NCI-H748 (cell line): Measurements from ENCODE around the gene AQP2.
A peak's percentile ranks its signal among the peaks of the same experiment; 100 is the strongest.

ENCODE experiments used
- DNase-seq: peaks from one replicate; lab custom pipeline; 2025; ENCODE audit not compliant: unreplicated experiment; lab: John Stamatoyannopoulos, UW

Gene AQP2

GRCh38 chr12:49954863-49955830 lies 4.6 kb downstream of the AQP2 start:
- DNase-seq = no peak

GRCh38 chr12:49955899-49956662 lies 5.5 kb downstream of the AQP2 start:
- DNase-seq = no peak

- DNase-seq = no peak
These were observed 6.4 kb downstream of the AQP2 start for GRCh38 chr12:49956663-49957569.

- DNase-seq = no peak
These were observed 7.0 kb downstream of the AQP2 start for GRCh38 chr12:49957570-49957967.

GRCh38 chr12:49959685-49960473 lies 9.3 kb downstream of the AQP2 start:
- no peak for DNase-seq

- DNase-seq = no peak
These were observed 10.1 kb downstream of the AQP2 start for GRCh38 chr12:49960474-49961110.

GRCh38 chr12:49961111-49961922 lies 10.8 kb downstream of the AQP2 start, which contains the start of gene AQP5:
Gene AQP5, plus strand, starts transcription at chr12:49961872. Its CDS starts 146 bp downstream, at chr12:49962018.
- DNase-seq = peak; percentile 38

- DNase-seq = no peak
These were observed 11.6 kb downstream of the AQP2 start for GRCh38 chr12:49961993-49962764.

- DNase-seq = peak; percentile 35
These were observed 12.6 kb downstream of the AQP2 start for GRCh38 chr12:49962861-49963765.

- DNase-seq = no peak
These were observed 13.7 kb downstream of the AQP2 start for GRCh38 chr12:49963976-49964815.

GRCh38 chr12:49964849-49965624 lies 14.5 kb downstream of the AQP2 start:
- DNase-seq = no peak

- DNase-seq = no peak
These were observed 15.3 kb downstream of the AQP2 start for GRCh38 chr12:49965836-49966235.

GRCh38 chr12:49966511-49967041 lies 16.0 kb downstream of the AQP2 start:
- no peak for DNase-seq

GRCh38 chr12:49967042-49967776 lies 16.7 kb downstream of the AQP2 start:
- DNase-seq = peak; percentile 82
